Measurements from ENCODE around the gene ARHGEF1. TPM values are rescaled to one million over a fixed set of nuclear protein-coding genes. Genes with fewer than 3 reads are reported as not detected.

ARHGEF1 gene, protein sequence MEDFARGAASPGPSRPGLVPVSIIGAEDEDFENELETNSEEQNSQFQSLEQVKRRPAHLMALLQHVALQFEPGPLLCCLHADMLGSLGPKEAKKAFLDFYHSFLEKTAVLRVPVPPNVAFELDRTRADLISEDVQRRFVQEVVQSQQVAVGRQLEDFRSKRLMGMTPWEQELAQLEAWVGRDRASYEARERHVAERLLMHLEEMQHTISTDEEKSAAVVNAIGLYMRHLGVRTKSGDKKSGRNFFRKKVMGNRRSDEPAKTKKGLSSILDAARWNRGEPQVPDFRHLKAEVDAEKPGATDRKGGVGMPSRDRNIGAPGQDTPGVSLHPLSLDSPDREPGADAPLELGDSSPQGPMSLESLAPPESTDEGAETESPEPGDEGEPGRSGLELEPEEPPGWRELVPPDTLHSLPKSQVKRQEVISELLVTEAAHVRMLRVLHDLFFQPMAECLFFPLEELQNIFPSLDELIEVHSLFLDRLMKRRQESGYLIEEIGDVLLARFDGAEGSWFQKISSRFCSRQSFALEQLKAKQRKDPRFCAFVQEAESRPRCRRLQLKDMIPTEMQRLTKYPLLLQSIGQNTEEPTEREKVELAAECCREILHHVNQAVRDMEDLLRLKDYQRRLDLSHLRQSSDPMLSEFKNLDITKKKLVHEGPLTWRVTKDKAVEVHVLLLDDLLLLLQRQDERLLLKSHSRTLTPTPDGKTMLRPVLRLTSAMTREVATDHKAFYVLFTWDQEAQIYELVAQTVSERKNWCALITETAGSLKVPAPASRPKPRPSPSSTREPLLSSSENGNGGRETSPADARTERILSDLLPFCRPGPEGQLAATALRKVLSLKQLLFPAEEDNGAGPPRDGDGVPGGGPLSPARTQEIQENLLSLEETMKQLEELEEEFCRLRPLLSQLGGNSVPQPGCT
- 10 to 100 TPM; 15.8 to 22.2 (median 21.3) TPM for total RNA-seq
- 10 to 100 TPM; 20.4 to 28.0 (median 20.7) TPM for polyA plus RNA-seq
- long read RNA-seq, donor 1, transcript ARHGEF1-203 (29 exons, 3,243 nt) = major isoform, 7 of 12 reads
- long read RNA-seq, donor 1, partial matches to known transcripts = 0 of 12 reads
- long read RNA-seq, donor 1, other reads (novel, unspliced or antisense) = 4 of 12 reads
- long read RNA-seq, donor 2, transcript ARHGEF1-219 (30 exons, 3,393 nt) = minor isoform, 6 of 29 reads
- long read RNA-seq, donor 2, transcript ARHGEF1-203 (29 exons, 3,243 nt) = major isoform, 9 of 29 reads
- long read RNA-seq, donor 2, partial matches to known transcripts = 4 of 29 reads
- long read RNA-seq, donor 2, other reads (novel, unspliced or antisense) = 10 of 29 reads

DNA sequence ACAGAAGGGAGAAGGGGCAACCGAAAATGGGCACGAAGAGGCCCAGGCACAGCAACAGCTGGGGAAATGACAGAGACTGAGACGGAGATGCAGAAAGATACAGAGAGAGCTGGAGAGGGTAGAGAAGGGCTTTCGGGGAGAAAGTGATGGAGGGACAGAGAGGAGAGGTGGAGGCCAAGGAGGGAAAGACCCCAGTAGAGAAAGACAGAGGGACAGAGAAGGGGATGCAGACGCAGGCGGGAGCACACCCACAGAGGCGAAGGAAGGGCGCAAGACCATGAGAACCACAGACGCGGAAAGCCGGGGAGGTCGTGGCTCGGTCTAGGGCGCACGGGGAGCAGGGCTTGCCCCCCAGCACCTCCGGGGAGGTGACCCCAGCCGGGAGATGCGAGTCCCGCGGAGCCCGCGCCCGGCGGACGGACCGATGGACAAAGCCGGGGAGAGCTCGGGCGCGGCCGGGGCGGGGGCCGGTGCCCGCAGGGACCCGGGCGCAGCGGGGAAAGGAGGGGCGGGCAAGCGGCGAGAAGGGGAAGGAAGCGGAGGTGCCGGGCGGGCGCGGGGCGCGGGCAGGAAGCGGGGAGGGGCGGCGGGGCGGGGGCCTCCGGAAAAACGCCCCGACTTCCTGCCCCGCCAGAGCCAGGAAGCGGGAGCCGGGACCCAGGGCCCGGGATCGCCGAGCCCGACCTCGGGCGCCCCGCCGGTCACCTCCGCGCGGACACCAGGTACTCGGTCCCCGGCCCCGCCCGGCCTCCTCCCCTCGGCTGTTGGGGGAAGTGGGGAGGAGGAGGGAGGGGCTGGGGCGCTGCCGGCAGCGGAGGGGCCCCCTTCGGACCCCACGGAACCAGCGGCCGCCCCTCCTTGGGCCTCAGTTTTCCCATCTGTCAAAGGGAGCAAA is at the start of gene ARHGEF1:
TSS of gene ARHGEF1 (plus strand) at position 617 of the 895 bp plus-strand sequence. CDS start 4,899 bp downstream, outside the sequence.
- intact Hi-C loops (cut with DNase I) = loop anchor here in 1 of 2 donors (5.0 kb wide), 1 partner anchor 74 kb away; the partner anchor contains the start of gene RABAC1
- Histone ChIP-seq H3K27me3 (ENCODE audit: insufficient read depth in 3 of 3, low read length in 2 of 3) (peaks cover 0 to 8% (median 0%) of the 10 kb centered on the region in 3 donors), H3K9me3 (no peaks in the 10 kb centered on the region), H3K4me3 (peak within 1 kb of the TSS; percentile 74), H3K36me3 (ENCODE audit: insufficient read depth in 1 of 2, low read depth in 1 of 2) (no peaks in the 10 kb centered on the region), H3K27ac (peak within 1 kb of the TSS; percentile 67), H3K4me1 (peaks cover 6% of the 10 kb centered on the region)
- TF ChIP-seq, protein P1, sequence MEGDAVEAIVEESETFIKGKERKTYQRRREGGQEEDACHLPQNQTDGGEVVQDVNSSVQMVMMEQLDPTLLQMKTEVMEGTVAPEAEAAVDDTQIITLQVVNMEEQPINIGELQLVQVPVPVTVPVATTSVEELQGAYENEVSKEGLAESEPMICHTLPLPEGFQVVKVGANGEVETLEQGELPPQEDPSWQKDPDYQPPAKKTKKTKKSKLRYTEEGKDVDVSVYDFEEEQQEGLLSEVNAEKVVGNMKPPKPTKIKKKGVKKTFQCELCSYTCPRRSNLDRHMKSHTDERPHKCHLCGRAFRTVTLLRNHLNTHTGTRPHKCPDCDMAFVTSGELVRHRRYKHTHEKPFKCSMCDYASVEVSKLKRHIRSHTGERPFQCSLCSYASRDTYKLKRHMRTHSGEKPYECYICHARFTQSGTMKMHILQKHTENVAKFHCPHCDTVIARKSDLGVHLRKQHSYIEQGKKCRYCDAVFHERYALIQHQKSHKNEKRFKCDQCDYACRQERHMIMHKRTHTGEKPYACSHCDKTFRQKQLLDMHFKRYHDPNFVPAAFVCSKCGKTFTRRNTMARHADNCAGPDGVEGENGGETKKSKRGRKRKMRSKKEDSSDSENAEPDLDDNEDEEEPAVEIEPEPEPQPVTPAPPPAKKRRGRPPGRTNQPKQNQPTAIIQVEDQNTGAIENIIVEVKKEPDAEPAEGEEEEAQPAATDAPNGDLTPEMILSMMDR (IDR thresholded peaks at IDR 0.05) = no peak
- DNase-seq = peak; percentile 68 to 79
- WGBS, 3 donors = 1 to 3% (median 2%) methylated on average over 33 to 79 of the region's 80 CpGs
- ATAC-seq = peak in 3 of 4 donors; percentile 6 to 31 (median 12)

DNA sequence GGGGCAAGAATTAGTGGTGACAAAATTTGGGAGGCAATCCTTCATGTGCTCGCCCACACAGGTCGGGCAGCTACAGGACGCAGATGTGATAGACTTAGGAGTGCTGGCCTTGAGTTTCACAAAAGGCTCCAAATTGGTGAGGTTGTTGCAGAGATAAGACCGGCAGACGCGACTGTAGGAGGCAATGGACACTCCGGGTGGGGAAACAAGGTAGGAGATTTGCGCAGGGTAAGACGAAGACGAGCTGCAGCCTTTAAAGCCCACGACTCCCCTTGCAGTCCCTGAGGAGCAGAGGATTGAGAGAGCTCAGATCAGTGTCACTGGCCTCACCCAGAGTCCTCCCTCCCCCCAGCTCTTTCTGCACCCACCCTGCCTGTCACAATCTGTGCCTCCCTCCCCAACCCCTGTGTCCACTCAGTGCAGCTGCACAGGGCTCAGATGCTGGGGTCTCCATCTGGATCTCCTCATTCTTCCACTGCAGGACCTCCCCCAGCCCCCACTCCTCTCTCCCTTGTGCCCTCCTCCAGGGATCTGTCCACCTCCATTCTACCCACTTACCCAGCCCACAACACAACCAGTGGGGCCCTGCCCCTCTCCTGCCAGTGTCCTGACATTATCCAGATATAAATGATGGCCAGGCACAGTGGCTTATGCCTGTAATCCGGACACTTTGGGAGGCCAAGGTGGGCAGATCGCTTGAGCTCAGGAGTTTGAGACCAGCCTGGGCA is 44.8 kb upstream of the ARHGEF1 start:
- intact Hi-C loops (cut with DNase I) = no loop called here
- Histone ChIP-seq H3K4me3 (no peak overlapping the region), H3K4me1 (no peaks in the 10 kb centered on the region), H3K36me3 (ENCODE audit: insufficient read depth in 1 of 2, low read depth in 1 of 2) (no peaks in the 10 kb centered on the region), H3K9me3 (no peaks in the 10 kb centered on the region), H3K27me3 (ENCODE audit: insufficient read depth in 3 of 3, low read length in 2 of 3) (peaks cover 0 to 34% (median 10%) of the 10 kb centered on the region in 3 donors), H3K27ac (no peak overlapping the region)
- ATAC-seq (no peak), DNase-seq (no peak)
- TF ChIP-seq, protein P1 (IDR thresholded peaks at IDR 0.05) = no peak
- 57 to 59% (median 58%) methylated on average over 13 of the region's 13 CpGs for WGBS, 3 donors

GRCh38 chr19:41839211-41839610 is 43.8 kb upstream of the ARHGEF1 start:
- WGBS, 3 donors = 41 to 57% (median 45%) methylated on average over 2 of the region's 2 CpGs
- Histone ChIP-seq H3K27me3 (ENCODE audit: insufficient read depth in 3 of 3, low read length in 2 of 3) (peaks cover 0 to 28% (median 10%) of the 10 kb centered on the region in 3 donors), H3K4me3 (no peak overlapping the region), H3K27ac (no peak overlapping the region), H3K36me3 (ENCODE audit: insufficient read depth in 1 of 2, low read depth in 1 of 2) (no peaks in the 10 kb centered on the region), H3K9me3 (no peaks in the 10 kb centered on the region), H3K4me1 (no peaks in the 10 kb centered on the region)
- no peak for DNase-seq
- intact Hi-C loops (cut with DNase I) = no loop called here
- TF ChIP-seq, protein P1 (IDR thresholded peaks at IDR 0.05) = no peak
- no peak for ATAC-seq
